ENCODE data around the gene ACTG1. TPM values are rescaled to one million over a fixed set of nuclear protein-coding genes. Genes with fewer than 3 reads are reported as not detected.

The ACTG1 gene
- total RNA-seq, 2 experiments from 2014 or later = 3,566 to 4,759 TPM

Other genes starting within 250 kb of the ACTG1 start
- 10 to 100 TPM; 81.7 to 88.7 TPM for gene SLC38A10, start 217.5 kb downstream of the ACTG1 start, total RNA-seq
- under 1 TPM; 0.23 to 0.64 TPM for gene BAHCC1, start 117.3 kb downstream of the ACTG1 start, total RNA-seq
- under 1 TPM; 0.41 to 0.56 TPM for gene FSCN2, start 15.6 kb upstream of the ACTG1 start, total RNA-seq
- gene FAAP100, start 39.6 kb upstream of the ACTG1 start, total RNA-seq = 10 to 100 TPM; 39.8 to 44.5 TPM
- gene NPLOC4, start 124.3 kb upstream of the ACTG1 start, total RNA-seq = 100 to 1,000 TPM; 124 to 130 TPM
- gene TSPAN10, start 124.4 kb upstream of the ACTG1 start, total RNA-seq = under 1 TPM; 0.23 to 0.26 TPM
- 10 to 100 TPM; 12.0 to 12.5 TPM for gene PDE6G, start 143.7 kb upstream of the ACTG1 start, total RNA-seq
- gene OXLD1, start 153.8 kb upstream of the ACTG1 start, total RNA-seq = 10 to 100 TPM; 57.9 to 68.5 TPM
- 10 to 100 TPM; 37.4 to 42.3 TPM for gene CCDC137, start 153.9 kb upstream of the ACTG1 start, total RNA-seq
- 10 to 100 TPM; 14.9 to 15.4 TPM for gene ARL16, start 171.0 kb upstream of the ACTG1 start, total RNA-seq
- gene HGS, start 171.2 kb upstream of the ACTG1 start, total RNA-seq = 100 to 1,000 TPM; 145 to 159 TPM
- gene MRPL12, start 190.6 kb upstream of the ACTG1 start, total RNA-seq = 100 to 1,000 TPM; 102 to 126 TPM
- 10 to 100 TPM; 32.8 to 40.1 TPM for gene SLC25A10, start 199.5 kb upstream of the ACTG1 start, total RNA-seq

Data from activated CD8-positive, alpha-beta memory T cell treated with anti-CD3 and anti-CD28 coated beads, Interleukin-2, amount 10 ng/mL, durations not matched to agents 7 days and 5 days (primary cell).